ENCODE measurements around the gene MMP2. TPM values are rescaled to one million over a fixed set of nuclear protein-coding genes. Genes with fewer than 3 reads are reported as not detected.

MMP2 gene
- total RNA-seq, 1 donor from 2014 or later: 178 TPM

GRCh38 chr16:55468352-55468990 lies 10.5 kb upstream of the MMP2 start:
- Histone ChIP-seq H3K36me3 (no peaks in the 10 kb centered on the region), H3K4me3 (no peak overlapping the region), H3K9me3 (no peaks in the 10 kb centered on the region), H3K4me1 (peaks cover 9% of the 10 kb centered on the region), H3K27me3 (ENCODE audit: low read depth) (no peaks in the 10 kb centered on the region), H3K27ac (no peak overlapping the region)
- ATAC-seq (no peak), DNase-seq (no peak)
- intact Hi-C loops (cut with DNase I): loop anchor here (10.0 kb wide), 1 partner anchor 236 kb away; no protein-coding TSS in a partner anchor
- no peak for TF ChIP-seq CTCF (IDR thresholded peaks at IDR 0.05)

- DNase-seq: no peak
- Histone ChIP-seq H3K4me1 (peaks cover 9% of the 10 kb centered on the region), H3K4me3 (no peak overlapping the region)
Measured at GRCh38 chr16:55469821-55470532, 9.0 kb upstream of the MMP2 start.

GRCh38 chr16:55470533-55471371 lies 8.2 kb upstream of the MMP2 start:
- intact Hi-C loops (cut with DNase I): no loop called here
- ATAC-seq: no peak
- Histone ChIP-seq H3K27me3 (ENCODE audit: low read depth) (no peaks in the 10 kb centered on the region), H3K9me3 (no peaks in the 10 kb centered on the region), H3K27ac (no peak overlapping the region), H3K4me1 (peaks cover 9% of the 10 kb centered on the region), H3K4me3 (no peak overlapping the region), H3K36me3 (no peaks in the 10 kb centered on the region)
- no peak for TF ChIP-seq CTCF (IDR thresholded peaks at IDR 0.05)
- no peak for DNase-seq

More at GRCh38 chr16:55469821-55470532, 9.0 kb upstream of the MMP2 start:
- Histone ChIP-seq H3K27ac (no peak overlapping the region), H3K27me3 (ENCODE audit: low read depth) (no peaks in the 10 kb centered on the region), H3K9me3 (no peaks in the 10 kb centered on the region), H3K36me3 (no peaks in the 10 kb centered on the region)
- intact Hi-C loops (cut with DNase I): loop anchor here (10.0 kb wide), 1 partner anchor 235 kb away; no protein-coding TSS in a partner anchor
- ATAC-seq: no peak
- no peak for TF ChIP-seq CTCF (IDR thresholded peaks at IDR 0.05)

- no peak for TF ChIP-seq CTCF (IDR thresholded peaks at IDR 0.05)
- no peaks in the 10 kb centered on the region for H3K9me3 ChIP-seq
- ATAC-seq: no peak
Measured at GRCh38 chr16:55471448-55472097, 7.4 kb upstream of the MMP2 start.

GRCh38 chr16:55473587-55473986 lies 5.4 kb upstream of the MMP2 start:
- H3K36me3 ChIP-seq: no peaks in the 10 kb centered on the region
- no peaks in the 10 kb centered on the region for H3K27me3 ChIP-seq (ENCODE audit: low read depth)
- H3K4me1 ChIP-seq: peaks cover 9% of the 10 kb centered on the region
- intact Hi-C loops (cut with DNase I): no loop called here
- H3K27ac ChIP-seq: no peak overlapping the region
- no peak for DNase-seq
- H3K4me3 ChIP-seq: no peak overlapping the region
- no peaks in the 10 kb centered on the region for H3K9me3 ChIP-seq
- ATAC-seq: no peak
- no peak for TF ChIP-seq CTCF (IDR thresholded peaks at IDR 0.05)

More at GRCh38 chr16:55471448-55472097, 7.4 kb upstream of the MMP2 start:
- Histone ChIP-seq H3K36me3 (no peaks in the 10 kb centered on the region), H3K4me3 (no peak overlapping the region), H3K4me1 (peaks cover 9% of the 10 kb centered on the region), H3K27me3 (ENCODE audit: low read depth) (no peaks in the 10 kb centered on the region), H3K27ac (no peak overlapping the region)
- no peak for DNase-seq
- intact Hi-C loops (cut with DNase I): no loop called here
